Peyer's patch (tissue), 4 donors: Measurements from ENCODE around the gene TSR1. TPM values are rescaled to one million over a fixed set of nuclear protein-coding genes. Genes with fewer than 3 reads are reported as not detected.

Experiments
- DNase-seq, 3 donors: peaks; one replicate each; pipeline ENCODE4 v3.0.0-alpha.2; 2017 to 2019
- H3K27ac ChIP-seq, 4 donors: fragments of 200-600 bp; sonication (generic); one replicate each; pipeline ENCODE4 v1.5.1; 2016 to 2019
- H3K27me3 ChIP-seq, 2 donors: fragments of 200-600 bp; sonication (generic); one replicate each; pipeline ENCODE4 v1.5.1; 2019
- H3K36me3 ChIP-seq, 3 donors: fragments of 200-600 bp; sonication (generic); one replicate each; pipeline ENCODE4 v1.5.1; 2016 to 2019
- H3K4me1 ChIP-seq, 4 donors: fragments of 200-600 bp; sonication (generic); one replicate each; pipeline ENCODE4 v1.5.1; 2016 to 2019
- H3K4me3 ChIP-seq, 4 donors: fragments of 200-600 bp; sonication (generic); 1 replicate in 3 of 4; 2 replicates in 1 of 4; pipeline ENCODE4 v1.5.1; 2016 to 2019; ENCODE audit warnings: mild to moderate bottlenecking in 1 of 4
- H3K9me3 ChIP-seq, 4 donors: fragments of 200-600 bp; sonication (generic); one replicate each; pipeline ENCODE4 v1.5.1; 2016 to 2019; ENCODE audit warnings: mild to moderate bottlenecking in 1 of 4
- CTCF ChIP-seq, 6 experiments: fragments of 450-650 bp in 4 of 6; fragments of 200-600 bp in 2 of 6; sonication (generic) in 1 of 6; IDR thresholded peaks; one replicate each; pipeline ENCODE4 v1.5.1; 2017 to 2019; ENCODE audit warnings: antibody characterized with exemption in 6 of 6, mild to moderate bottlenecking in 3 of 6, moderate library complexity in 1 of 6
- POLR2A ChIP-seq, 2 donors: fragments of 450-650 bp; IDR thresholded peaks; one replicate each; pipeline ENCODE4 v1.5.1; 2017; ENCODE audit warnings: antibody characterized with exemption in 2 of 2, mild to moderate bottlenecking in 2 of 2, moderate library complexity in 2 of 2
- total RNA-seq, 4 donors: library from RNA; depleted of rRNA; stranded (reverse); fragments of >200 nt; gene quantifications; one replicate each; pipeline ENCODE4 v1.1.0, GENCODE V29; 2016

TSR1 gene
- total RNA-seq, 4 donors from 2014 or later: 5.6 to 87.5 (median 28.6) TPM

- Histone ChIP-seq H3K27ac (no peak overlapping the region), H3K27me3 (no peaks in the 10 kb centered on the region), H3K4me1 (no peaks in the 10 kb centered on the region), H3K9me3 (no peaks in the 10 kb centered on the region), H3K4me3 (no peak overlapping the region), H3K36me3 (peaks cover 0 to 44% (median 0%) of the 10 kb centered on the region in 3 donors)
- no peak for TF ChIP-seq CTCF (IDR thresholded peaks at IDR 0.05)
- TF ChIP-seq POLR2A (IDR thresholded peaks at IDR 0.05): no peak
- no peak for DNase-seq
These were observed 32.1 kb upstream of the TSR1 start for GRCh38 chr17:2368359-2368758.

- no peak overlapping the region for H3K27ac ChIP-seq
- H3K4me1 ChIP-seq: no peaks in the 10 kb centered on the region
- H3K9me3 ChIP-seq: no peaks in the 10 kb centered on the region
- H3K27me3 ChIP-seq: no peaks in the 10 kb centered on the region
- H3K36me3 ChIP-seq: peaks cover 0 to 42% (median 0%) of the 10 kb centered on the region in 3 donors
- no peak overlapping the region for H3K4me3 ChIP-seq
- TF ChIP-seq POLR2A (IDR thresholded peaks at IDR 0.05) (no peak), CTCF (IDR thresholded peaks at IDR 0.05) (no peak)
- DNase-seq: no peak
These were observed 30.7 kb upstream of the TSR1 start for GRCh38 chr17:2366747-2367494.

GRCh38 chr17:2365132-2365531, 28.9 kb upstream of the TSR1 start:
- no peak for TF ChIP-seq POLR2A (IDR thresholded peaks at IDR 0.05)
- no peak for TF ChIP-seq CTCF (IDR thresholded peaks at IDR 0.05)

GRCh38 chr17:2364763-2365116, 28.5 kb upstream of the TSR1 start:
- Histone ChIP-seq H3K9me3 (no peaks in the 10 kb centered on the region), H3K4me1 (peaks cover 0 to 2% (median 0%) of the 10 kb centered on the region in 4 donors), H3K4me3 (no peak overlapping the region), H3K27ac (no peak overlapping the region), H3K27me3 (no peaks in the 10 kb centered on the region), H3K36me3 (peaks cover 0 to 41% (median 0%) of the 10 kb centered on the region in 3 donors)
- TF ChIP-seq CTCF (IDR thresholded peaks at IDR 0.05) (no peak), POLR2A (IDR thresholded peaks at IDR 0.05) (no peak)
- DNase-seq: no peak

More at GRCh38 chr17:2365132-2365531, 28.9 kb upstream of the TSR1 start:
- Histone ChIP-seq H3K9me3 (no peaks in the 10 kb centered on the region), H3K4me3 (no peak overlapping the region), H3K27ac (no peak overlapping the region), H3K27me3 (no peaks in the 10 kb centered on the region), H3K4me1 (no peaks in the 10 kb centered on the region), H3K36me3 (peaks cover 0 to 41% (median 0%) of the 10 kb centered on the region in 3 donors)
- DNase-seq: no peak

DNA sequence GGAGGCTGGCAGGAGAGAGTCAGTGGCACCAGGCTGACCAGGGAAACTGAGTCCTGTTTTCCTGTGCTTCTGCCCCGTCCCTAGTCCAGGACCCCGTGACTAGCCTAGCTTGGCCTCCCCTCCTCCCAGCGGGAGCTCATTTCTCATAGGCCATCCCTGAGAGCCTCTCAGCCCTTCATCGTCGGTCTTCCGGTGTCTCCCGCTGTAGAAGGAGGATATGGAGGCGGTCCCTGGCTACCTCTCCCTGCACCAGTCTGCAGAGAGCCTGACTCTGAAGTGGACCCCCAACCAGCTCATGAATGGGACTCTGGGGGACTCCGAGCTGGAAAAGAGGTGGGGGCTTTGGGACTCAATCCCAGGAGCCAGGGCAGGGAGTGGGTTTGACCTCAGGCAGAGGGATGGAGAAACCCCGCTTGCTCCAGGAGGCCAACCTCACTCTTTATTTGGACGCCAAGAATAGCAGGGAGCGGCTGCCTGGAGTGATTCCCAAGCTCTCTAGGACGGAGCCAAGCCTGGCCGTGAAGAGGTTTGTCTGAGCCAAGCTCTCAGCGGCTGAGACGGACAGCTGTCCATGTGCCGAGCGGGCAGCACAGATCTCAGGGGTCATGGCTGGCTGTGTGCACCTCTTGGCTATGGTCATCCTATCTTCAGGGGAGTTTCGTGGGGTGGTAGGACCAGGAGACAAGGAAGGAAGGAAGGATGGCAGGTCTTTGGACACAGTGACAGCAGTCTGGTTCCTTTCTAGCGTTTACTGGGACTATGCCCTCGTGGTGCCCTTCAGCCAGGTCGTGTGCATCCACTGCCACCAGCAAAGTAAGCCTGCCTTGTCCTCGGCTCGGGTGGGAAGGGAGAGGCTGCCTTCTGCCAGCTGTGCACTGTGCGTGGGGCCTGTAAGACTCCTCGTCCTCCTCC, 27.9 kb upstream of the TSR1 start:
- no peaks in the 10 kb centered on the region for H3K27me3 ChIP-seq
- peaks cover 0 to 8% (median 0%) of the 10 kb centered on the region in 4 donors for H3K4me1 ChIP-seq
- H3K9me3 ChIP-seq: no peaks in the 10 kb centered on the region
- no peak for DNase-seq
- TF ChIP-seq CTCF (IDR thresholded peaks at IDR 0.05): no peak
- no peak for TF ChIP-seq POLR2A (IDR thresholded peaks at IDR 0.05)
- H3K27ac ChIP-seq: no peak overlapping the region
- H3K36me3 ChIP-seq: peaks cover 0 to 41% (median 0%) of the 10 kb centered on the region in 3 donors
- H3K4me3 ChIP-seq: no peak overlapping the region
